IPS DF 4.7 (cell line): ENCODE data around the gene EVA1A.

Experiments
- DNase-seq: peaks from one replicate; pipeline ENCODE4 v3.0.0-alpha.2; 2013; ENCODE audit warnings: low spot score; ENCODE audit errors: extremely low read depth

EVA1A gene

GRCh38 chr2:75563591-75563990, 2.9 kb upstream of the EVA1A start:
- DNase-seq = no peak

- no peak for DNase-seq
Observed at GRCh38 chr2:75562513-75562864, 1.8 kb upstream of the EVA1A start.

GRCh38 chr2:75561566-75562512, 1.1 kb upstream of the EVA1A start:
- DNase-seq = no peak

- no peak for DNase-seq
Observed at GRCh38 chr2:75560022-75560767, 544 bp downstream of the EVA1A start.

- no peak for DNase-seq
Observed at GRCh38 chr2:75559680-75560021, 1.1 kb downstream of the EVA1A start.

DNA sequence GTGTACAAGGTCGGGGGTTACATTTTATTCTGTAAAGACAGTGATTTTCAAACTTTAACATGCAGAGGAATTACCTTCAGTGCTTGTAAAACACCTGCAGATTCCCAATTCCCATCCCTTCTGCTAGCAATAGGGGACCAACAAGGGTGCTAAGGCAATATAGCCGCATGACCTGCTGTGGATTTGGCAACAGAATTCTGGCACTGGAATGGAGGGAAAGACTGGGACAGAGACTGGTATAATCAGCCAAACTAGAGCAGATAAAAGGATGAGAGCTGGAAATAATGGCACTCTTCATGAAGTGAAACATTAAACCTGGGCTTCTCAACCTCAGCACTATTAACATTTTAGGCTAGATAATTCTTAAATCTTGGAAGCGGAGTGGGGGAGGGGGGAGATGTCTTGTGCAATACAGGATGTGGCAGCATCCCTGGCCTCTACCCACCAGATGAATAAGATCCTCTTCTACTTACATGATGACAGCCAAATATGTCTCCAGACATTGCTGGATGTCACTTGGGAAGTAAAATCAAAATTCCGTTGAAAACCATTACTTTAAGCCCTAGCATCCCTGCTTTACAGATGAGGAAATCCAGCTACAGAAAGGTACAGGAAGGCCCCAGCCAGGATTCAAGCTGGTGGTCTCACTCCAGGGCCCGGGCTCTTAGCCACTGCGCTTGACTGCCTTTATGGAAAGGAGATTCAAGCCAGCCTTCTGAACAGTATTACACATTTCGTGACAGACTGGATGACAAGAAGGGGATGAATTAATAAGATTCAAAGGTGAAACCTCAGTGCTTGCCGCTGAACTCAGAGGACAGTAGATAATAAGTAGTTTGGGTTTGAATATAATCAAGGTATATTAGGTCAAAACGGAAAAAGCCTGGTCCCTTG, 1.7 kb downstream of the EVA1A start:
- DNase-seq = no peak

GRCh38 chr2:75558136-75558535, 2.6 kb downstream of the EVA1A start:
- DNase-seq = no peak

- no peak for DNase-seq
Observed at GRCh38 chr2:75557474-75558133, 3.1 kb downstream of the EVA1A start.

DNA sequence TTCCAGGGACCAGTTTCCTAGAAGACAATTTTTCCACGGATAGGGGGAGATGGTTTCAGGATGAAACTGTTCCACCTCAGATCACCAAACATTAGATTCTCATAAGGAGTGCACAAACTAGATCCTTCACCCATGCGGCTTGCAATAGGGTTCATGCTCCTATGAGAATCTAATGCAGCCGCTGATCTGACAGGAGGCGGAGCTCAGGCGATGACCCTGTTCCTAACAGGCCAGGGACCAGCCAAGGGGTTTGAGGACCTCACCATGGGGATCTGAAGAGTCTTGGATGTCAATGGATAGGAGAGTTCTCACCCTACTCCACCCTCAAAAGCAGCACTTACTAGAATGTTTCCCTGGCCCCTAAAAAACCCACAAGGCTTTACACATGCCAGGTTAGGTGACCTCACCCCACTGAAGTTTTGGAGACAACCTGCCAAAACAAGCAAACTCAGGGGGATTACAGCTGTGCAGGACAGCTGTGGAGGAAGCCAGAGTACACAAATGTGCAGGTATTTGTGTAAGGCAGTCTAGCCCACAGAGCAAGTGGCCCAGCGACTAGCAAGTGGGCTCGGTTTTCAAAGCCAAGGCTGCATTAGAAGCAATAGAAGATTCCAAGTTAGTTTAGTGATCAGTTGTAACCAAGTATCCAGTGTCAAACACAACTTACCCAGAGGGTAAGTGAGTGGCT, 3.9 kb downstream of the EVA1A start:
- no peak for DNase-seq

DNA sequence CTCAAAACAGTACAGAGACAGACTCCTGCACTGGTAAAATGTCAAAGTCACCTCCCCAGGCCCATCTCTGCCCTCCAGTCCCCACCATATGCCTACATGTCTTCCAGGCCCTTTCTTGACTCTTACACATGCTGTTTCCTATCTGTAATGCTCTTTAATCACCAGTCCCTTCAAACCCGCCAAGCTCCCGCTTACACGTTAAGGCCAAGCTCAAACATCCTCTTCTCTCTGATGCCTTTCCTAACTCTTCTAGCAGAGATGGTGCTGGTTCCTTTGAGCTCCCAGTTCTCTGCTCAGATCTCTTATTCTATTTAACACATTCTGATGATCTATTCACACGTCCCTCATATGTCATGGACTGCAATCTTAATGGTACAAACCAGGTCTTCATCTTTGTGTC, 5.0 kb downstream of the EVA1A start:
- no peak for DNase-seq

DNA sequence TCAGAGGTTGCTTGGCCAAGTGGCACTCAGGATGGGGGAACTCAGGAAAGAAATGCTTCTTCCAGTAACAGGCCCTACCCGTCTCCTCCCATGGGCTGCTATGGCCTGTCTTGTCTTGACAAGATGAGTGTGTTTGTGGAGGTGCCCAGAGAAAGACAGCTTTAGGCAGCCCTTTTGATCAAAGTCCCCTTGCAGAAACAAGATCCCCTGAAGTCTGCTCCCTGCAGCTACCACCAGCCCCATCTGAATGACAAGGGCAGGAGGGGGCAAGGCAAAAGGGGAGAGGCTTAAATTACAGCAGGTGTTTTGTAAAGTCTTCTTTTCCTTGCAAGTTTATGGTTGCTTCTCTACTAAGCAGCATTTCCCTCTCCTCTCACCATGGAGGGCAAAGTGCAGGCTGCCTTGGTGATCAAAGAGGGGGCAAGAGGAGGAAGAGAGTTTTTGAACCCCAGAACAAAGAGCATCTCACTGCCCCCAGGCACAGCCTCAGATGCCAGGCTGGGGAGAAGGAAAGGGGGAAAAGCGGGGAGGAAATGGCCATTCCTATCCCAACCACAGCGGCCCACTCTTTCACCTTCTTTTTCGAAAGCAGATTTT, 6.7 kb downstream of the EVA1A start:
- DNase-seq = no peak

- no peak for DNase-seq
Observed at GRCh38 chr2:75552222-75552621, 8.5 kb downstream of the EVA1A start.

GRCh38 chr2:75551434-75551833, 9.3 kb downstream of the EVA1A start:
- no peak for DNase-seq

DNA sequence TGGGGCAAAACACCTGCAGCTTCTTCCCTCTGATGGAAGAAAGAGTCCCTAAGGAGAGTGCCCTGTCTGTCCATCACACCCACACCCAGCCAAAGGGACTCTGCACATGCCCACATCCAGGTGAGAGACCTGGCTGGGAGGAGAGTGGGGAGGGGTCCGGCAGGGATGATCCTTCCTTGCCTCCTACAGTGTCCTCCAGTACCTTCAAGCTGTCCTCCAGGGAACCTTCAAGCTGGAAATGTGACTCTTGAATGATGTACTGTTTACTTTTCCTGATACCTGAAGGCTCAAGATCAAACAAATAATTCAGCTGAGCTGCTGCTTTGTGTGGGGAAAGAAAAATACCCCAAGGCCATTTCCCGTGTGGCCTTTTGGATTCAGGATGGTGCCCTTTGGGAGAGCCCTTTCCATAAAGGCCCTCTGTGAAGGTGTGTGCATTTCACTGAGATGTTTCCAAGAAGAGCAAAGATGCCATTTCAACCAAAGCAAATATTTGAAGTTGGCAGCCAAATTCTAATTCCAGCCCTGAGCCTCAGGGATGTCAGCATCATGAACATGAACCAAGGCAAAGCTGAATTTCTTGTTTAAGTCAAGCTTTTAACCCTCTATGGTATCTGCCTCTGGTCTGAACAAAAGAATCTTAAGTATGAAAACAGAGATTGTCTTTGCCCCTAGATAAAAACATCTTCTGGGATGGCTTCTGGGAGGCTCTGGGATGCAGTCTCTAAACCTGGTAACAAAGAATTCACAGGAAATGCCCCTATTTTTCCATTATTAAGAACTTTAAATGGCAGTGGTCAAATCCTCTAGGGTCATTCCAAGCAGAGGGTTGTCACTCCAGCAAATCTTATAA, 11.1 kb downstream of the EVA1A start:
- no peak for DNase-seq

- no peak for DNase-seq
Observed at GRCh38 chr2:75548036-75548573, 12.6 kb downstream of the EVA1A start.

- DNase-seq = no peak
Observed at GRCh38 chr2:75547345-75548035, 13.2 kb downstream of the EVA1A start.

DNA sequence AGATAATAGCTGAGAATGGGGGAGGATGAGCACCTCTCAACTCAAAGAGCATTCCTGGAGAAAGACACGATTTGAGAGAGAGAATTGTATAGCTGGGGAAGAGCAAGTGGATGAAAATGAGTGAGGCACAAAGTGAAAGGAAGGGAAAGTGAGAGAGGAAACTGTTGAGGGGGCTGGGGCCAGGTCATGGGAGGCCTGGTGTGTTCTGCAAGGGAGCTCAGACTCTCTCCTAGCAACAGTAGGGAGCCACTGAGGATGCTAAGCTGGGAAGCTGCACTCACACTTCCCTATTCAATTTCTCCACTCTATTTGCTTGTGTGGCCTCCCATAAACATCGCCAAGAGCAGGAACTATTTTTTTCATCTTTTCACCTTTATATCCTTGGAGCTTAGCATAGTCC, 14.8 kb downstream of the EVA1A start:
- DNase-seq = no peak

DNA sequence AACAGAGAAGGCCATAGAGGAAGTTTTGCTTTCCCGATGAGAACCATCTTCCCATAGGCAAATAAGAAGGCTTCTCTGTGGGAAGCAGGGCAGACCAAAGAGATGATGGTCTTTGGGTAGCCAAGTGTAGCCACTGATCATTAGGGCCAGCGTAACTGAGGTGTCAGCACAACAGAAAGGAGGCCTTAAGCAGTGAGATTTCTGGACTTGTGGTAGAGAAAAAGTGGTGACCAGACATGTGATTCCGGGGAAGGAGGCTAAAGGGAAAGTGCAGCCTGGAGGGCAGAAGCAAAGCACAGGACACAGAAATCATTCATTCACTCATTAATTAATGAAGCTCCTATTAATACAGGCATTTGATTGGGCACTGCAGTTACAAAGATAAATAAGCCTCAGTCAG, 15.4 kb downstream of the EVA1A start:
- no peak for DNase-seq
